MG63 (cell line): Measurements from ENCODE around the gene MYO15B. TPM values are rescaled to one million over a fixed set of nuclear protein-coding genes. Genes with fewer than 3 reads are reported as not detected.

ENCODE experiments used
- DNase-seq: peaks from one replicate; pipeline ENCODE4 v3.0.0-alpha.2; 2020
- H3K27me3 ChIP-seq: fragments of 250-450 bp; sonication (Bioruptor Pico); 2 replicates; pipeline ENCODE4 v1.5.1; 2020; ENCODE audit warnings: mild to moderate bottlenecking, moderate library complexity
- H3K36me3 ChIP-seq: fragments of 250-450 bp; sonication (Bioruptor Pico); 2 replicates; pipeline ENCODE4 v1.5.1; 2020; ENCODE audit warnings: mild to moderate bottlenecking, moderate library complexity
- H3K4me3 ChIP-seq: fragments of 250-450 bp; sonication (Bioruptor Pico); 2 replicates; pipeline ENCODE4 v1.5.1; 2020; ENCODE audit warnings: mild to moderate bottlenecking, moderate library complexity
- H3K9me3 ChIP-seq: fragments of 250-450 bp; sonication (Bioruptor Pico); 2 replicates; pipeline ENCODE4 v1.5.1; 2020; ENCODE audit warnings: mild to moderate bottlenecking, moderate library complexity
- total RNA-seq: library from RNA; depleted of rRNA; stranded (reverse); fragments of >200 nt; shearing (Covaris generic); gene quantifications from 2 replicates; pipeline ENCODE4 v1.2.3, GENCODE V29; 2014; ENCODE audit warnings: low replicate concordance

MYO15B gene
- total RNA-seq, 1 experiment from 2014 or later, result 4.7 TPM

GRCh38 chr17:75624021-75624420 is 36.4 kb downstream of the MYO15B start:
- no peak for DNase-seq
- no peaks in the 10 kb centered on the region for H3K36me3 ChIP-seq
- no peaks in the 10 kb centered on the region for H3K9me3 ChIP-seq
- no peak overlapping the region for H3K4me3 ChIP-seq
- no peaks in the 10 kb centered on the region for H3K27me3 ChIP-seq

GRCh38 chr17:75624714-75625345 is 37.2 kb downstream of the MYO15B start:
- no peaks in the 10 kb centered on the region; the same call in 1 of the 2 replicates for H3K36me3 ChIP-seq
- no peaks in the 10 kb centered on the region for H3K9me3 ChIP-seq
- no peak overlapping the region for H3K4me3 ChIP-seq
- no peaks in the 10 kb centered on the region for H3K27me3 ChIP-seq
- no peak for DNase-seq

- Histone ChIP-seq H3K36me3 (no peaks in the 10 kb centered on the region; the same call in 1 of the 2 replicates), H3K4me3 (no peak overlapping the region), H3K27me3 (no peaks in the 10 kb centered on the region), H3K9me3 (no peaks in the 10 kb centered on the region)
- DNase-seq, result peak; percentile 36
Measured at GRCh38 chr17:75625813-75626486, 38.4 kb downstream of the MYO15B start.

- Histone ChIP-seq H3K36me3 (no peaks in the 10 kb centered on the region; the same call in 1 of the 2 replicates), H3K9me3 (no peaks in the 10 kb centered on the region), H3K27me3 (no peaks in the 10 kb centered on the region), H3K4me3 (no peak overlapping the region)
- DNase-seq, result no peak
Measured at GRCh38 chr17:75626496-75627038, 39.0 kb downstream of the MYO15B start.

GRCh38 chr17:75627094-75627493 is 39.5 kb downstream of the MYO15B start:
- DNase-seq, result no peak
- Histone ChIP-seq H3K27me3 (no peaks in the 10 kb centered on the region), H3K36me3 (peaks cover 1% of the 10 kb centered on the region), H3K9me3 (no peaks in the 10 kb centered on the region), H3K4me3 (no peak overlapping the region)

GRCh38 chr17:75628425-75628824 is 40.8 kb downstream of the MYO15B start:
- no peak for DNase-seq
- H3K9me3 ChIP-seq, result no peaks in the 10 kb centered on the region
- H3K4me3 ChIP-seq, result no peak overlapping the region
- no peaks in the 10 kb centered on the region for H3K27me3 ChIP-seq
- H3K36me3 ChIP-seq, result peaks cover 2% of the 10 kb centered on the region

- Histone ChIP-seq H3K27me3 (no peaks in the 10 kb centered on the region), H3K9me3 (no peaks in the 10 kb centered on the region), H3K36me3 (peaks cover 6% of the 10 kb centered on the region), H3K4me3 (no peak overlapping the region)
- DNase-seq, result no peak
Measured at GRCh38 chr17:75629157-75629556, 41.6 kb downstream of the MYO15B start.

GRCh38 chr17:75630071-75630917 is 42.7 kb downstream of the MYO15B start:
- Histone ChIP-seq H3K27me3 (no peaks in the 10 kb centered on the region), H3K36me3 (peaks cover 6% of the 10 kb centered on the region), H3K9me3 (no peaks in the 10 kb centered on the region), H3K4me3 (no peak overlapping the region)
- DNase-seq, result no peak

GRCh38 chr17:75631353-75631752 is 43.8 kb downstream of the MYO15B start:
- no peak overlapping the region for H3K4me3 ChIP-seq
- no peaks in the 10 kb centered on the region for H3K9me3 ChIP-seq
- peaks cover 6% of the 10 kb centered on the region for H3K36me3 ChIP-seq
- DNase-seq, result no peak
- H3K27me3 ChIP-seq, result no peaks in the 10 kb centered on the region

GRCh38 chr17:75632428-75632827 is 44.8 kb downstream of the MYO15B start:
- Histone ChIP-seq H3K27me3 (no peaks in the 10 kb centered on the region), H3K36me3 (peaks cover 6% of the 10 kb centered on the region), H3K4me3 (no peak overlapping the region), H3K9me3 (no peaks in the 10 kb centered on the region)
- no peak for DNase-seq

- no peak within 1 kb of the TSS for H3K4me3 ChIP-seq
- peaks cover 6% of the 10 kb centered on the region for H3K36me3 ChIP-seq
- DNase-seq, result peak; percentile 94
- H3K9me3 ChIP-seq, result no peaks in the 10 kb centered on the region
- H3K27me3 ChIP-seq, result no peaks in the 10 kb centered on the region
Measured at GRCh38 chr17:75632863-75633485, 45.4 kb downstream of the MYO15B start, which contains the start of gene SMIM5. Gene SMIM5 (plus strand): TSS chr17:75633434. CDS start chr17:75640202, 6,768 bp downstream.

GRCh38 chr17:75633486-75634375 is 46.1 kb downstream of the MYO15B start:
- H3K4me3 ChIP-seq, result no peak overlapping the region
- peak; percentile 85 for DNase-seq
- H3K36me3 ChIP-seq, result peaks cover 6% of the 10 kb centered on the region
- H3K9me3 ChIP-seq, result no peaks in the 10 kb centered on the region
- H3K27me3 ChIP-seq, result no peaks in the 10 kb centered on the region

GRCh38 chr17:75634376-75634740 is 46.8 kb downstream of the MYO15B start:
- no peaks in the 10 kb centered on the region for H3K9me3 ChIP-seq
- H3K36me3 ChIP-seq, result peaks cover 6% of the 10 kb centered on the region
- no peak for DNase-seq
- no peaks in the 10 kb centered on the region for H3K27me3 ChIP-seq
- H3K4me3 ChIP-seq, result no peak overlapping the region

GRCh38 chr17:75634754-75635609 is 47.4 kb downstream of the MYO15B start:
- DNase-seq, result no peak
- H3K4me3 ChIP-seq, result no peak overlapping the region
- no peaks in the 10 kb centered on the region for H3K9me3 ChIP-seq
- peaks cover 6% of the 10 kb centered on the region for H3K36me3 ChIP-seq
- H3K27me3 ChIP-seq, result no peaks in the 10 kb centered on the region

- Histone ChIP-seq H3K36me3 (peaks cover 6% of the 10 kb centered on the region), H3K27me3 (no peaks in the 10 kb centered on the region), H3K9me3 (no peaks in the 10 kb centered on the region), H3K4me3 (no peak overlapping the region)
- DNase-seq, result no peak
Measured at GRCh38 chr17:75635610-75636202, 48.1 kb downstream of the MYO15B start.
